Activated CD8-positive, alpha-beta memory T cell treated with anti-CD3 and anti-CD28 coated beads for 4 hours (primary cell): ENCODE data around the gene TMEM18.

Experiments used
- DNase-seq, 2 donors: peaks; one replicate each; pipeline ENCODE4 v3.0.0-alpha.2; 2020; ENCODE audit warnings: low read depth in 2 of 2

The TMEM18 gene

GRCh38 chr2:620471-621302, 56.5 kb downstream of the TMEM18 start:
- no peak for DNase-seq

GRCh38 chr2:620004-620403, 57.2 kb downstream of the TMEM18 start:
- no peak for DNase-seq

GRCh38 chr2:618422-618990, 58.7 kb downstream of the TMEM18 start:
- DNase-seq, result no peak

- no peak for DNase-seq
Measured at GRCh38 chr2:618005-618404, 59.2 kb downstream of the TMEM18 start.
